DMS53 (cell line): ENCODE results near the gene PRKAA1.

Experiments
- DNase-seq: peaks from one replicate; lab custom pipeline; 2025; lab: John Stamatoyannopoulos, UW

The PRKAA1 gene

DNA sequence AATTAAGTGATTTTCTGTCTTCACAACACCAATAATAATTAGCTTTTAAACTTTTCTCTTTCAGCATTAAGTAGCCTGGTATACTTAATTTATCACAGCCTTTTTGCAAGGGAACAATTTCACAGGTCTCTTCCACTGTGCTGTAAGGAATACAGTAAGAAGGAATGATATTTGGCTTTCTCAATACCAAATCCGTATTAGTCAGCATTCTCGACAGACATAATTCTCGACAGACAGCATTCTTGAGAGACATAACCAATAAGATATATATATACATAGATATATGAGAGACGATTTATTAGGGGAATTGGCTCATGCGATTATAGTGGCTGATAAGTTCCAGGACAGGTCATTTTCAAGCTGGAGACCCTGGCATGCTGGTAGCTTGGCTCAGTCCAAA, 18.0 kb downstream of the PRKAA1 start:
- DNase-seq, result no peak

DNA sequence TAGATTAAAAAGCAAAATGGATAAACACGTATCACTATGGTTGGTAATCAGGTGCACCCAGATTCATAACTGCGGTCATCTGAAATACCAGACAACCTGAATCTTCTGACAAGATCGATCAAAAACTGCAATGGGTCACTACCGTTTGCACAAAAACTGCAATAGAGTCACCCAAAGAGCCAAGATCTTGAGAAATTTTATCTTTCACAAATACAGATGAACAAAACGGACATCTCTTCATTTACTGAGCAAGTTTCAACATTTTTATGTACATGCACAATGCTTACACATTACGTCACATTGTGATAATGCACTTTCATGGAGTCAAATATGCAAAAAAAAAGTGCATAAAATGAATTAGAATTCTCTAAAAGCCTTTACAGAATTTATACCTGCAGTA, 18.6 kb downstream of the PRKAA1 start:
- no peak for DNase-seq

DNA sequence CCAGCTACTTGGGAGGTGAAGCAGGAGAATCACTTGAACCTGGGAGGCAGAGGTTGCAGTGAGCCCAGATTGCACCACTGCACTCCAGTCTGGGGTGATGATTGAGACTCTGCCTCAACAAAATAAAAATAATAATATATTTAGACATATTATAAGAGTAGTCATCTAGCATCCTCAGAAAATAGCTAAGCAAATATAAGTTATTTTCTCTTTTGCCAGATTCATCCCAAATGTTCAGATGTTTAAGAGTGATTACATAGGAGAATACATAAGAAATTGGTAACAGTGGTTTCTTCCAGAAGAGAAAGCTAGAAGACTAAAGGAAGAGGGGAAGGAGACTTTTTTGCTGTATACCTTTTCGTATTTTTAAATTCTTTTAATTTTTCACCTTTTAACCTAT, 20.0 kb downstream of the PRKAA1 start:
- DNase-seq, result no peak

DNA sequence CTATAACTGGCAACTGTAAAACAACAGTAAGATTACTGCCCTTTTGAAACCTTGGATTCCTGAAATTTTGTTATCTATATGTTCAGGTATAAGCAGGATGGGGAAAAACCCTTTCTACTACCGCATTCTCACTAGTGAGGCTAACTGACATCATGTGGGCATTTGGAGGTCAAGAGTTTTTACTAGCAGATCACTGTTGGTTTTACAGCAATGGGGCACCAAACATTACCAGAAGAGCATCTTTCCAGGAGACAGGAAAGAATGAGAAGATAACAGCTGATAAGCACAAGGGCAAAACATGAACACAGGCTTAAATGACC, 21.6 kb downstream of the PRKAA1 start:
- DNase-seq, result peak; percentile 8

DNA sequence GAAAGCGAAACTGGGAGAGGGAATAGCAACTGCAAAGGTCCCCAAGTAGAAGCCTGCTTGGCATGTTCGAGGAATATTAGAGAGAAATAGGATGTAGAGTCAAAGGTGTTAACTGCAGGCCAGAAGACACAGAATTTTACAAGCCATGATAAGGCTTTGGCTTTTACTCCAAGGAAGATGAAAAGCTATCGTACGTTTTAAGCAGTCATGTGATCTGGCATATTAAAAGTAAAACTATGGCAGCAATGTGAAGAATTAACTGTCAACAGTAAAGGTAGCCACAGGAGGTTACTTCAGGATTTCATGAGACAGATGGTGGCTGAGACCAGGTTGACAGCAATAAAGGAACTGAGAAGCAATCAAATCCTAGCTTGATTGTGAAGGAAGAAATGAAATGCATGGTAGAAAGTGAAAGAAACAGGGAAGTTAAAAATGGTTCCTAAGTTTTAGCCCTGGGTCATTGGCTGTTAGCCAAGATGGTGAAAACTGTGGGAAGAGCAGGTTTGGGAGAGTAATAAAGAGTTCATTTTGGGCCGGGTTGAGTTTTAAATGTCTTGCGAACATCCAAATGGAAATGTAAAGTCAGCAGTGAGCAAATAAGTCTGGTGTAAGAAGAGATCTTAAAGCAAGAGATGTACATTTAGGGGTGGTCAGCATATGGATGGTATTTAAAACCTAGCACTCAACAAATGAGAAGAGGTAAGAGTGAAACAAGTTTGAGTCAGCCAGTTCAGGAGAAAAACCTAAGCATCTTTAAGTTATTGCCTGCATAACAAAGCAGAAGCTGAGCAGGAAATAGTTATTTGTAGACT, 22.1 kb downstream of the PRKAA1 start:
- no peak for DNase-seq

DNA sequence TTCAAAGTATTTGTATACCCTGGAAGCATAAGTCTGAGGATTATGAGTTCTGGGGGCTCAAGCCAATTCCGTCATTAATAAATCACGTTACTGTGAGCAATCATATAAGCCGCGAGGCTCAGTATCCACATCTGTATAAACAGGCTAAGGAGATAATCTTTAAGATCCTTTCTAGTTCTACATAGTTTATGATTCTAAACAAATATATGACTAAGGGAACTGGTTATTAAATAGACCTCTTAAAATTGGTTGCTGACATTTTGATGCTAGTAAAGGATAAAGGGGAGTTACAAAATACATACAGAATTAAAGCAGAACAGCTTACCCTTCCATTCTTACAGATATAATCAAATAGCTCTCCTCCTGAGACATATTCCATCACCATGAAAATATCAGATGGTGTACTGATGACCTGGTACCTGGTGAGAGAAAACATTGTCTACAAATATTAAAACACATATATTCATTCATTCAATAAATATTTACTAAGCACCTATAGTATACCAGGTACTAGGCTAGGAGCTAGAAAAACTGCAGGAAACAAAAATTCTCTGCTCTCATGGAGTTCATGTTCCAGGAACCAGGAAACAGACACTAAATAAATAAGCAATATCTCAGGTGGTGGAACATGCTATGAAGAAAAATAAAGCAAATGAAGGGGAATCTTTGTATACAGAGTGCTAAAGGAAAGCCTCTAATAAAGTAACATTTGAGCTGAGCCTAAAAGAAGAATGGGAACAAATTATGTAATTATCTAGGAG, 22.9 kb downstream of the PRKAA1 start:
- DNase-seq, result peak; percentile 65

DNA sequence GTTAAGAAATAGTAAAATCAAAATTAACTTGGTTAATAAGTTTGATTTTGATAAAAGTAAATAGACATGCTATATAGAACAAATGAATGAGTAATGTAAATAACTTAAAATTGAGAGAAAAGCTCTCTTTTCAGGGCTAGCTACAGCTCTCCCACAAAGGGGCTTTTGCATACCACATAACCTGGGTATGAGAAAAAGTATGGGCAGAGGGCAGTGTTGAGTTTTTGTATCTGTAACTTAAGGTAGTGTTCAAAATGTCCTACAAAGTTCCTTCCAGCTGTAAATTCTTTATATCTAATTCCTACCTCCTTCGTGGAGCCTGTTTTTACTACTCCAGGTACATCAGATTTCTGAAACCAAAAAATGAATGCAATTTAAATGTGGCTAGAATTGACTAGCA, 23.6 kb downstream of the PRKAA1 start:
- no peak for DNase-seq

DNA sequence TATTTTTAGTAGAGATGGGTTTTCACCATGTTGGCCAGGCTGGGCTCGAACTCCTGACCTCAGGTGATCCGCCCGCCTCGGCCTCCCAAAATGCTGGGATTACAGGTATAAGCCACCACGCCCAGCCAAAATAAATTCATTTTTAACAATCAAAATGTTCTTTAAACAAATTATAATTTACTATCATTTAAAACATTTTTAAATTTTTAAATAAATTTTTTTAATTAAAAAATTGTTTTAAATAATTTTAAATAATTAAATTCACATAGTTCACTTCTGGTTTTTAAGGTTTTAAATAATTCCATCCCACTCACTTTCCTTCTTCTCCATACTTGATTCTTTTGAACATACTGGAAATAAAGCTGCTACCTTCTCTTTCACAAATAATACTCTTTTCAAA, 27.4 kb downstream of the PRKAA1 start:
- DNase-seq, result no peak

DNA sequence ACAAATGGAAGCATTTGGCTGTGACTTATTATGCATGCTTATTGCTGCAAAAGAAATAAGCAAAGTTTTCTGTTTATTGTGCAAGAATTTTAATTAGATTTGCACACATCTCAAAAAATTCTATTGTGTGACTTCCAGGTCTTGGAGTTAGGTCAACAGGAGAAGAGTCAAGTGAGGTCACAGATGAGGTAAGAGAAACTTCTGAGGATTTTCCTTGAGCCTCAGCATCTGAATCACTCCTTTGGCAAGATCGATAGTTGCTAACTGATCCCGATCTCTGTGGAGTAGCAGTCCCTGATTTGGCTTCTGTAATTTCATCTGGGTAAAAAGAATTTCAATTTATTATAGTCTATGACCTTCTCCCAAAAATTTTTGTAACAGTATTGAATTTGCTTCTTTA, 35.5 kb downstream of the PRKAA1 start:
- no peak for DNase-seq

DNA sequence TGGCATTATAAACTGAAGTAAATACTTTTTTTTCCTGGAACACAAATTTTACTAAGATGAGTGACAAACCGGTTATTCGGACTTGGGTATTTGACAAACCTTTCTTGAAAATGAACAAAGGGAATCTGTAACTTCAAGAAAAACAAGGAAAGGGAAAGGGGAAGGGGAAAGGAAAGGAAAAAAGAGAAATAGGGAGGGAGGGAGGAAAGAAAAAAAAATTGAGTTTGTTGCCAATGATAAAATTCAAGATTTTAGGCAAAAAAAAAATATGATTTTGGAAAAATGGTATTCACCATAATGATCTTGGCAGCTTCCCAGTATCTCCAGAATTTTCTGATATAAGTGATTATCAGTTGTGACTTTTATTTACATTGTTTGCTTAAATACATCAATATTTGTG, 40.8 kb downstream of the PRKAA1 start:
- DNase-seq, result no peak

DNA sequence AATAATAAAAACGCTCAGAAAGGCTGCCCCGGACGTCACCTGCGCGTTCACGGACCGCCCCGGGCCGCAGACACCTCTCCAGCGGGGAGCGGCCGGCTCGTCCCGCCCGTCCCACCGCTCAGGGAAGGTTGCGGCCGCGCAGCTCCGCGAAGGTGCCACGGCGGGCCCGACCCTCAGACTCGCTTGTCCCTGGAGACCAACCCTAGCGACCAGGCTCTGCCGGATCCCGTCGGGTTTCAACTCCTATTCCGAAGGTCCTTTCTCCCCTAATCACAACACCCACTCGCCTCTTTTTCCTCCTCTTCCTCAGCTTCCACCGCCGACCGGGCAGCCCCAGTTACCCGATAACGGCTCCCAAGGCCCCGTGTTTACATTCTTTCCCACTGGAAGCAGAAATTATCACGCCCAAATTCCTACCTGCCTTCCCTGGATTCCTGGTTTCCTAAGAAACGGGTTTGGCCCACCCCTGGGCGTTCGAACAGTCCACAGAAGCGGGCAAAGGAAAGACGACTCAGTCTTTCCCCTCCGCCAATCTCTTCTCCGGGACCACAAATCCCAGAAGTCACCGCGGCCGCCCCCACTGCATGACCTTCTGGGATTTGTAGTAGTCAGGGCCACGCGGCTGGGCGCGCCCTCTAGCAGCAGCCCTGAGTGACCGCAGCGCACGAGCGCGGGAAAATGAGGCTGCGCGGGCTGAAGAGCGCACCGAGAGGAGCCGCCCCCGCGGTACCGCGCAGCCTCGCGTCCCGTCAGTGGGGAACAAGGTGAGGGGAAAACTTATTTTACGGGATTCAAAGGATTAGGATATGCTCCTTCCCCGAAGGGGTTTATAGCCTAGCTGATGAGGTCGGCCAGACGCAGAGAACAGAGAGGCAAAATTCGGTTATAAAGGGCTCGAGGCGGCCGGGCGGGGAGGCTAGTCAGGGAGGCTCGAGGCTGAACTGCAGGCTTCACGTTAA, 42.5 kb downstream of the PRKAA1 start, which contains the start of gene TTC33:
Gene TTC33, minus strand, starts transcription at position 555 of the 959 bp plus-strand sequence. CDS start 8,943 bp downstream, outside the sequence.
- DNase-seq, result peak; percentile 96

DNA sequence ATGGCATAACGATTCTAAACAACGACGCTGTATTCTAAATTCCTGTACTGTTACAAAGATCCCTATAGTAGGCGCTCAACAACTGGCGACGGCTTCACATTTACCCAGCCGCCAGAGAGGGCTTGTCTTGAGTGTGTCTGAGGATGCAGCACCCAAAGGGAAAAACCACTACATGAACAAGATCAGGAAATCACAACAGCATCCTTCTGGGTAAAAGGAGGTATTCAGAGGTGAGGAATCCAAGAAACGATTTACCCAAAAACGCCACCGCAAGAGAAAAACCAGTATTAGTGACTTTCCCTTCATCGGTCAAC, 43.1 kb downstream of the PRKAA1 start:
- DNase-seq, result peak; percentile 79

DNA sequence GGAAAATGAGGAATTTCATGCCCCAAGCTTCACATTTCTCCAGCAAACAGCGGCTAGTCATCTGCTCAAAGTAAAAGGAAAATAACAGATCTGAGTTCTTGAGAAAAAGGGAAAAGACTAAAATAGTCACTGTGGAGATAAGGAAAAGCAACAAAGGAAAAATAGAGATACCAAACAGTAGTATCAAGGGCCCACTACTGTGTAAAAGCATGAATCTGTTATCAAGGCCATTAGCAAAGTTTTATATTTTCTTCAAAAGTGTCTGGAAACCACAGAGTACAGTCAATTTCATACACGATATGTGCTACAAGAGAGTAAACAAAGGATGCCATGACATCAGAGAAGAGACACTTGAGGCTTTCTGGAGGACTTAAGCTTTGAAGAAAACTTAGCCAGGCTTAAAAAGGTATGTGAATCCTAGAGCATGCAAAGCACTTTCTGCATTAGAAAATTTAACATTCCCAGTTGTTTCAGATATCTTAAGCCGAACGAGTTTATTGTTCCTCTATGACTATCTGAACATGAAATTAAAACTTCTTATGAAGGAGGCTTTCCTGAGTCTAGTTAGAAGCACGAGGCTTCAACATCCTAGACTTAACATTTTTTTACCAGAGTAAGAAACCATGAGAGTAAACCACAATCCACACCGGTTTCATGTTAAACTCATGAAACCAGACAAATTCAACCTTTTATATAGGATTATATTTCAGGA, 43.6 kb downstream of the PRKAA1 start:
- DNase-seq, result peak; percentile 43

DNA sequence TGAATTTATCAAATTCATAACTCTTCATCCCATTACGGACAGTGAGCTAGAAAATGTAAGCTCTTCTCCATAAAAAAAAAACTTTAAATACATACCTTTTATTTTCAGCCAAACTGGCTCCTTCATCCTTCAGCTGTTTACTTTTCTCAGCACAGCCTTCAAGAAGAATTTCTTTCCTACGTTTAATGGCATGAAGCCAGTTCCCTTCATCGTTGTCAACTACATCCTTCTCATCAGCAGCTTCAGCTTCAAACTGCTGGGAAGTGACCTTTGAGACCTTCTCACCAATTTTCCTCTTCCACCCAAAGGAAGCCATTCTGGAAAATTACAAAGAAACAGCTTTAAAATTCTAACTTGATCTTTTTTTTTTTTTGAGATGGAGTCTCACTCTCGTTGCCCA, 51.5 kb downstream of the PRKAA1 start:
- no peak for DNase-seq

DNA sequence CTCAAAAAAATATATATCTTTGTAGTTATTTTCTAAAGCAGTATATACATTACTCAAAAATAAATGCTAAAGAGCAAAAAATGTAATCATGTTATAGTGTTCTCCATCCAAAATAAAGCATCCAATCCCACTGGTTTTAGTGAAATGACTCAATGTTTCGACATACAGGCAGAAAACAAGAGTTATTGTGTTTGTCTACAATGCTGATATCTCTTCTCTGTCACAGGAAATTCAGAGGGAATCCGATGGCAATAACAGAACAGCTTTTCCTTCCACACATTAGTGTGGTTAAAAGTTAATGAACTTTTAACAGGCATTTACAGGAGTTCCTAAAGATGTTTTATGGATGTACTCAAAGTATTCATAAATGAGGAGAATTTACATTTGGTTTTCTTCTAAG, 54.4 kb downstream of the PRKAA1 start:
- DNase-seq, result no peak

DNA sequence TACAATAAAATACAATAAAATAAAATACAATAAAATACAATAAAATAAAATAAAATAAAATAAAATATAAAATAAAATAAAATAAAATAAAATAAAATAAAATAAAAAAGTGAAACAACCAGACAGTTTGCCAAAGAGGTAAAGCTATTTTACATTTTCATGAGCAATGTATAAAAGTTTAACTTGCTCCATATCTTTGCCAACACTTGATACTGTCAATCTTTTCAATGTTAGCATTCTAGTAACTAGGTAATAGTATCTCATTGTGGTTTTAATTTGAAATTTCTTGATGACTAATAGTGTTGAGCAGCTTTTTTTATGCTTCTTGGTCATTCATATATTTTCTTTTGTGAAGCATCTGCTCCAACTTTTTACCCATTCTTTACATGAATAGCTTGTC, 59.7 kb downstream of the PRKAA1 start:
- DNase-seq, result no peak

DNA sequence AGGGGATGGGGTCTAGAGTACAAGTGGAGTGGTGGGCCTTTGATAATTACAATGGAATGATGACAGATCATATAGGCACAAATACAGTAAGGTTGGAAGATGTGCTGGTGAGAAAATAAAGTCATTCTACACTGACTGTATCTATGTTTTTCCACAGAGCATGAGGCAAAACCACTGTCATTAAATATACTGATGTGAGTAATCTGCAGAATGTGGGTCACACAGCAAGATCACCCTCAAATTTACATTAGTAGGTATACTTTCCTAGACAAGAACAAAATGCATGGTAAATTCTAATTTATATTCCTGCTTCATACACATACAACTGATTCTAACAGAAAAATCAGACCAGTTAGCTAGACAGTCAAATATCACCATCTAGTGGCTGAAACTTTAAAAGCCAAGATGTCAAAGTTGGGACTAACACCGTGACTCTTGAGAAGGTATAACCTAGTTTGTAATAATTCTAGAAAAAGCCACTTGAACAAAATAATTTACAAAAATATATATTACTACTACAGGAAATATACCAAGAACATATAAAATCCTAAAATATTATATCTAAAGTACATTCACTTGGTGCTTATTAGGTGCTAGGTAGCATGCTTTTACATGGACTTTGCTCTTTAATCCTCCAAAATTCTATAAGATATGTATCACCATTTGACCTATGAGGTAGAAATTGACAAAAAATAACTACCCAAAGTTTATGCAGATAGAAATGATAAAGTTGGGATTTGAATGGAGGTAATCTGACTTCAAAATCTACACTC, 61.9 kb downstream of the PRKAA1 start:
- peak; percentile 58 for DNase-seq

DNA sequence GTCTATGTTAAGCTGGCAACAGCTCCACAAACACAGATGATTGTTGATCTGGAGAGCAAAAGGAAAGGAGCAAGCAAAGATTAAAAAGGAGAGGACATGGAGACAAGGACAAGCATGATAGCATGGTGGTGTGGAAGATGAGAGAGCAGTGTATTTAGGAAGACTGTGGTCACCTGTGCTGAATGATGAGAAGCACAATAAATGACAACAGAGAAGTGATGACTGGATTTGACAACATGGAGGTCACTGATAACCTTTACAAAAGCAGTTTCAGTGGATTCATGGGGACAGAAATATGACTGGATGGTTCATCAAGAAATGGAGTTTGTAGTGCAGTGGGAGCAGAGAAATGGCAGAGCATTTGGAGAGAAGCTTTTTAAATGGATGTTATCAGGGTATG, 62.6 kb downstream of the PRKAA1 start:
- DNase-seq, result no peak

DNA sequence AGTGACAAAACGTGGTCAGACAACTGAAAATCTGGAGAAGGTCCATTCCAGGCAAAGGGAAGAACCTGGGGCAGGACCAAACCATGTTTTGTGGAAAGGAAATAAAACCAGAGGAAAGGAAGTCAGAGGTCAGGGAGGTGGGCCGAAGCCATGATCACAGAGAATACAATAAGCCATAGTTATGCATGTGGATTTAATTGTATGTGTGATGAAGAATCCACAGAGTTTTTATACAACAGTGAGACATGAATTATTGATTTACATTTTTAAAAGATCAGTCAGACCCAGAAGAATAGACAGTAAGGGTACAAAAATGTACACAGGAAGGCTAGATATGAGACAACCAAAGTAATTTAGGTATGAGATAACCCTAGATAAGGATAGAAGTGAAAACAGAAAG, 63.2 kb downstream of the PRKAA1 start:
- DNase-seq, result no peak

DNA sequence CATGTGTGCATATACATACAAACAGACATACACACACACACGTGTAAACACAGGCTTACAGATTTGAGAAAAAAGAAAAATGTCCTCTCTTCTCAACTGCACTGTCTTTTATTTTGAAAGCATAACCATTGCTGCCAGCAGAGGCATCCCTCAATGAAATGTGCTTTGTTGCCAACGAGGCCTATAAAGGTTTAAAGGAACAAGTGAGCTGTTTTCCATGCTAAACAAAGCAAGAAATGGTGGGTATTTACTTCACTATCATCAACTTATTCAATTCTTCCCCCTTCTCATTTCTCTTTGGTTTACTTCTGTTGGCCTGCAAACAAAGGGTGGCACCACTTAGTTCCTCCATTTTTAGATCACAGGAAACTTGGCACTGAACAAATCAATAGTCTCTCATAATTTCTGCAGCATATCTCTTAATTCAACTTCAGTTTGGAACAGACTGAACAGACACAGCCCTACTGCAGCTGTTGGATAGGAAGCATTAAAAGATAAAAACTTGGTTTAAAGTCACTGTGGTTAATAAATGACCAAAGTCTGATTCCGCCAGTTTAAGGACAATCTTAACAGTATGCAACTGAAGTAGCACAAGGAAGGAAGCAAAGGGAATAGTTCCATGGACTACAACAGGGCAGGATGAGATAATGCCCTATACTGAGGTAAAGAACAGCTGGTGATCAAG, 64.2 kb downstream of the PRKAA1 start:
- peak; percentile 11 for DNase-seq

DNA sequence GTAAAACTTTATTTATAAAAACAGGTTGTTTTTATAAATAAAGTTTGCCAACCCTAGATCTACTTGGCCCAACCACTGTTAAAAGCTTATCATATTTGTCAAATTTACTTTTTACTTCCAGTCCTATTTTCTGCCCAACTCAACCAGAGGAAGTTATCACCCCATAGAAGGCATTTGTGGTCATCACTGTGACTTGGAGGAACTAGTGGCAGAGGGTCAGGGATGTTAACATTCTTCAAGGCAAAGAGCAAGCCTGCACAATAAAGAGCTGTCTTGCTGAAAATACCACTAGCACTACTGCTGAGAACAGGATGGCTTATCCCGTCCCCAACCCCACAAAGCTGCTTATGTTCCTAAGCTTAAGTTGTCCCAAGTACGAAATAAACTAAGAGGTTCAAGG, 64.7 kb downstream of the PRKAA1 start:
- DNase-seq, result no peak
